Stomach (tissue), 9 donors: Measurements from ENCODE around the gene CLMP. TPM values are rescaled to one million over a fixed set of nuclear protein-coding genes. Genes with fewer than 3 reads are reported as not detected.
A peak's percentile ranks its signal among the peaks of the same experiment; 100 is the strongest.

Experiments used
- DNase-seq, 2 donors: peaks; one replicate each; pipeline versions ENCODE4 v3.0.0 to v3.0.0-alpha.2; 2013 to 2019
- H3K27ac ChIP-seq, 5 donors: fragments of 200-600 bp in 4 of 5; sonication (generic) in 4 of 5; one replicate each; pipeline ENCODE4 v1.5.1; 2013 to 2019; ENCODE audit warnings: mild to moderate bottlenecking in 1 of 5, moderate library complexity in 1 of 5
- H3K27me3 ChIP-seq, 3 donors: fragments of 200-600 bp; sonication (generic); one replicate each; pipeline ENCODE4 v1.5.1; 2017 to 2019; ENCODE audit warnings: mixed run types in 1 of 3
- H3K36me3 ChIP-seq, 4 donors: fragments of 200-600 bp; sonication (generic); 1 replicate in 3 of 4; 2 replicates in 1 of 4; pipeline ENCODE4 v1.5.1; 2016 to 2019
- H3K4me1 ChIP-seq, 4 donors: fragments of 200-600 bp; sonication (generic); one replicate each; pipeline ENCODE4 v1.5.1; 2016 to 2019
- H3K4me3 ChIP-seq, 4 donors: fragments of 200-600 bp; sonication (generic) in 3 of 4; one replicate each; pipeline ENCODE4 v1.5.1; 2016 to 2019; ENCODE audit warnings: mild to moderate bottlenecking in 1 of 4
- H3K9me3 ChIP-seq, 4 donors: fragments of 200-600 bp; sonication (generic); one replicate each; pipeline ENCODE4 v1.5.1; 2016 to 2019
- CTCF ChIP-seq, 7 experiments: fragments of 450-650 bp in 4 of 7; fragments of 200-600 bp in 3 of 7; sonication (generic) in 3 of 7; IDR thresholded peaks; one replicate each; pipeline ENCODE4 v1.5.1; 2016 to 2019; ENCODE audit warnings: antibody characterized with exemption in 7 of 7, control low read depth in 2 of 7, mild to moderate bottlenecking in 1 of 7
- EP300 ChIP-seq: sonication (generic); formaldehyde crosslinking; IDR thresholded peaks from one replicate; pipeline ENCODE4 v1.6.1; 2017; ENCODE audit warnings: antibody characterized with exemption
- POLR2A ChIP-seq, 4 donors: fragments of 450-650 bp; IDR thresholded peaks; one replicate each; pipeline ENCODE4 v1.6.1; 2016; ENCODE audit warnings: antibody characterized with exemption in 4 of 4, control low read depth in 2 of 4, mild to moderate bottlenecking in 1 of 4, moderate library complexity in 1 of 4
- POLR2AphosphoS5 ChIP-seq, 3 donors: sonication (generic); formaldehyde crosslinking; IDR thresholded peaks; one replicate each; pipeline ENCODE4 v1.6.1; 2016; ENCODE audit warnings: antibody characterized with exemption in 3 of 3
- WGBS, 5 donors: extraction: QIAGEN DNeasy Blood & Tissue Kit in 3 of 5; methylation state at CpG; one replicate each; pipeline versions ENCODE4 v1.1.5 to v1.1.7; 2013 to 2018; 5-methylcytosine and 5-hydroxymethylcytosine counted together
- intact Hi-C: fragments of 100-400 bp; cut with DNase I; formaldehyde crosslinking; loops from one replicate; pipeline ENCODE4 v1.15.1; 2023; ENCODE audit warnings: low total_unique reads
- polyA plus RNA-seq, 3 donors: library from polyadenylated mRNA; stranded (reverse); fragments of 200-250 nt; gene quantifications; one replicate each; pipeline ENCODE4 v1.2.3, GENCODE V29; 2013
- total RNA-seq, 5 donors: library from RNA; depleted of rRNA; stranded (reverse); fragments of >200 nt; gene quantifications; one replicate each; pipeline versions ENCODE4 v1.1.0 to v1.2.3, GENCODE V29; 2014 to 2016
- donor health status: healthy with polysubstance abuse.
- donor health status: Bipolar disorder and iron deficiency.
- donor health status: healthy.

Gene CLMP
- total and polyA plus RNA-seq, 8 donors = 4.9 to 81.2 (median 40.5) TPM

GRCh38 chr11:123202155-123203151 lies 7.4 kb upstream of the CLMP start:
- H3K36me3 ChIP-seq = no peaks in the 10 kb centered on the region
- intact Hi-C loops = no loop called here
- peaks cover 0 to 28% (median 0%) of the 10 kb centered on the region in 3 donors for H3K27me3 ChIP-seq
- TF ChIP-seq POLR2AphosphoS5 (IDR thresholded peaks at IDR 0.05) (peak in 1 of 3 donors; percentile 27), POLR2A (IDR thresholded peaks at IDR 0.05) (no peak), CTCF (IDR thresholded peaks at IDR 0.05) (no peak), EP300 (no peak)
- H3K9me3 ChIP-seq = no peaks in the 10 kb centered on the region
- H3K4me1 ChIP-seq = peaks cover 0 to 30% (median 8%) of the 10 kb centered on the region in 4 donors
- no peak overlapping the region for H3K4me3 ChIP-seq
- peak overlapping the region in 4 of 5 donors; percentile 15 to 68 (median 36) for H3K27ac ChIP-seq
- peak in 1 of 2 donors; percentile 65 for DNase-seq
- WGBS, 5 donors = 45 to 59% (median 56%) methylated on average over 9 to 10 of the region's 10 CpGs

- H3K9me3 ChIP-seq = no peaks in the 10 kb centered on the region
- TF ChIP-seq EP300 (no peak), CTCF (IDR thresholded peaks at IDR 0.05) (no peak), POLR2AphosphoS5 (IDR thresholded peaks at IDR 0.05) (no peak), POLR2A (IDR thresholded peaks at IDR 0.05) (no peak)
- peaks cover 11 to 32% (median 18%) of the 10 kb centered on the region in 4 donors for H3K4me1 ChIP-seq
- intact Hi-C loops = no loop called here
- no peak overlapping the region for H3K27ac ChIP-seq
- no peaks in the 10 kb centered on the region for H3K36me3 ChIP-seq
- DNase-seq = no peak
- no peak overlapping the region for H3K4me3 ChIP-seq
- 63 to 76% (median 70%) methylated on average over 4 of the region's 4 CpGs for WGBS, 5 donors
- peaks cover 0 to 42% (median 14%) of the 10 kb centered on the region in 3 donors for H3K27me3 ChIP-seq
Measured at GRCh38 chr11:123200264-123200663, 5.2 kb upstream of the CLMP start.

DNA sequence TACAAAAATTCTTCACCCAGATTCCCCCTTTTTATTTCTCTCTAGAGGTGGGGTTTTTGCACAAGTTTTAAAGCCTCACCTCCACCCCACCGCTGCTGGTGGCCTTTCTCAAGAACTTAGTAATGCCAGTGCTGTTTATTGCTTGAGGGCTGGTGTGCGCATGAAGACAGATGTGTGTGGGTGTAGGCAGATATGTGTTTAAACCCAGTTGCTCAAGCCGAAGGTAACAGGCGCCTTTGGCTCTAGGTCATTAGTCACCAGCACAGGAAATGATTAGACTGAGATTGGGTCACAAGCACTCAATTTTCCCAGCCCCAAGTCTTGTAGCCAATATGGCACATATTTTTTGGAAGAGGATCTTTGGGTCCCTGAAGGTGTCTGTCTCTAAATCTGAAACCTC lies 2.7 kb upstream of the CLMP start:
- intact Hi-C loops = no loop called here
- TF ChIP-seq POLR2AphosphoS5 (IDR thresholded peaks at IDR 0.05) (no peak), EP300 (no peak), POLR2A (IDR thresholded peaks at IDR 0.05) (no peak), CTCF (IDR thresholded peaks at IDR 0.05) (no peak)
- no peaks in the 10 kb centered on the region for H3K36me3 ChIP-seq

GRCh38 chr11:123196060-123196714 lies 1.1 kb upstream of the CLMP start:
- peak overlapping the region; percentile 42 to 52 (median 50) for H3K4me3 ChIP-seq
- peaks cover 0 to 80% (median 31%) of the 10 kb centered on the region in 3 donors for H3K27me3 ChIP-seq
- intact Hi-C loops = no loop called here
- peak overlapping the region in 4 of 5 donors; percentile 72 to 90 (median 82) for H3K27ac ChIP-seq
- no peaks in the 10 kb centered on the region for H3K9me3 ChIP-seq
- TF ChIP-seq POLR2A (IDR thresholded peaks at IDR 0.05) = no peak
- TF ChIP-seq EP300 = no peak
- TF ChIP-seq CTCF (IDR thresholded peaks at IDR 0.05) = no peak
- TF ChIP-seq POLR2AphosphoS5 (IDR thresholded peaks at IDR 0.05) = no peak
- peaks cover 13 to 44% (median 19%) of the 10 kb centered on the region in 4 donors for H3K4me1 ChIP-seq
- 18 to 39% (median 34%) methylated on average over 13 to 34 of the region's 34 CpGs for WGBS, 5 donors
- no peak for DNase-seq
- H3K36me3 ChIP-seq = no peaks in the 10 kb centered on the region

More for the DNA sequence above, 2.7 kb upstream of the CLMP start:
- H3K27me3 ChIP-seq = peaks cover 0 to 68% (median 31%) of the 10 kb centered on the region in 3 donors
- peaks cover 13 to 41% (median 22%) of the 10 kb centered on the region in 4 donors for H3K4me1 ChIP-seq
- DNase-seq = no peak
- no peak overlapping the region for H3K27ac ChIP-seq
- WGBS, 5 donors = 60 to 75% (median 60%) methylated on average over 4 of the region's 4 CpGs
- no peaks in the 10 kb centered on the region for H3K9me3 ChIP-seq
- H3K4me3 ChIP-seq = no peak overlapping the region
